ENCODE data around the gene ENDOV.

- TF ChIP-seq POLR2A (IDR thresholded peaks at IDR 0.05) (no peak), CTCF (IDR thresholded peaks at IDR 0.05) (no peak)
These were observed 70.9 kb downstream of the ENDOV start for GRCh38 chr17:80485846-80486245.
